Measurements from ENCODE around the gene GSKIP. TPM values are rescaled to one million over a fixed set of nuclear protein-coding genes. Genes with fewer than 3 reads are reported as not detected.
A peak's percentile ranks its signal among the peaks of the same experiment; 100 is the strongest.

GSKIP gene
- total and polyA plus RNA-seq, 8 donors = 3.4 to 13.8 (median 8.5) TPM

DNA sequence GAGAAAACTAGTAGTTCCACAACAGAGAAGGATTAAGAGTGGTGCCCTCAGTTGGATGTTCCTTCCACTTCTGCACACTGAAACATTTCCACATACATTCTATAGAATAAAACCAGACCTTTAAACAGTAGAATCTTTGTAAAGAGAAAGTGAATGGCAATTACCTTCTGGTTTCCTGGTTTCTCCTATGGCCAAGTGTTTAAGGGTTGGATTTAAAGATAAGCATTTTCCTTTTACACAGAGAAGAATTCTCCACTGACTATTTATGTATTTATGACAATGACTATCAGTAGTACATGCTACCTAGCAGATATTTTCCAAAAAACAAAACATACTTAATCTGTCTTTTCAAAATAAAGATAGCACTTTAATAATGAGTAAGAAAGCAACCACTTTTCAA is 3.4 kb upstream of the GSKIP start:
- intact Hi-C loops (cut with DNase I) = no loop called here
- no peak for FAIRE-seq

DNA sequence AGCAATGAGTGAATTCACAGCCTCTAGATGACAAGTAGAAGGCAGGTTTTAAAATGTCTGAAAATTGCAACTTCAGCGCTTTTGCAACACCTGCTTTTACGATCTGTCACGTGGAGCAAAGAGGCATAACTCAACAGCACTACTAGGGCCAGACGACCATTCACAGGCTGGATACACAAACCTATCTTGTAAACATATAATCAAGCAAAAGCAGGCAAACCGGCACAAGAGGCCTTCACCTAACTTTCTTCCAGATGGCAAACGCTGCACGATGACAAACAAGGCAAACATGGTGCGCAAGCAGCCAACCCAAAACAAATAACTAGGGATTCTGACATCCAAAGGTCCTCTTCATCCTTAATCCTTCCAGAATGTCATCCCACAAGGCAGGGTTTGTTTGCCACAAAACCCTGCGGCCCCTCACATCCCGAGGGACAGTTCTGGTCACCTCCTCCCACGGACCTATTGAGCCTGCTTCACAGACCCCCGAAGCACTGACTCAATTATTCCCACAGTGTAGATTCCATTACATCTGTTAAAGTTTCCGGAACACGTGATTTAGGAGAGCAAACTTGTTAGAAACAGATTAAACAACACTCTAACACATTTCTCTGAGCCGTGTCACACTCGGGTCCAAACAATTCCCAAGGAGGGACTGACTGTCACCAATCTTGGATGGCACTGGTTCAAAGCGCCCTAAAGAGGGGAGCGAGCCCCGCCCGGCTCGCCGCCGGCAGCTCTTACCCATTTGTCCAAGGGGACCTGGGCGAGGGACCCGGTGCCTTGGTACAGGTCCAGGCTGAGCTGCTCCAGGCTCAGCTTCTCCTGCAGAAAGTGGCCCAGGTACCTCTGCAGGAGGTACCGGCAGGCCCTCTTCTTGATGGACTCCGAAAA is 1.0 kb upstream of the GSKIP start:
- 1% methylated on average over 27 of the region's 27 CpGs for WGBS, 2 donors
- TF ChIP-seq, protein P1, sequence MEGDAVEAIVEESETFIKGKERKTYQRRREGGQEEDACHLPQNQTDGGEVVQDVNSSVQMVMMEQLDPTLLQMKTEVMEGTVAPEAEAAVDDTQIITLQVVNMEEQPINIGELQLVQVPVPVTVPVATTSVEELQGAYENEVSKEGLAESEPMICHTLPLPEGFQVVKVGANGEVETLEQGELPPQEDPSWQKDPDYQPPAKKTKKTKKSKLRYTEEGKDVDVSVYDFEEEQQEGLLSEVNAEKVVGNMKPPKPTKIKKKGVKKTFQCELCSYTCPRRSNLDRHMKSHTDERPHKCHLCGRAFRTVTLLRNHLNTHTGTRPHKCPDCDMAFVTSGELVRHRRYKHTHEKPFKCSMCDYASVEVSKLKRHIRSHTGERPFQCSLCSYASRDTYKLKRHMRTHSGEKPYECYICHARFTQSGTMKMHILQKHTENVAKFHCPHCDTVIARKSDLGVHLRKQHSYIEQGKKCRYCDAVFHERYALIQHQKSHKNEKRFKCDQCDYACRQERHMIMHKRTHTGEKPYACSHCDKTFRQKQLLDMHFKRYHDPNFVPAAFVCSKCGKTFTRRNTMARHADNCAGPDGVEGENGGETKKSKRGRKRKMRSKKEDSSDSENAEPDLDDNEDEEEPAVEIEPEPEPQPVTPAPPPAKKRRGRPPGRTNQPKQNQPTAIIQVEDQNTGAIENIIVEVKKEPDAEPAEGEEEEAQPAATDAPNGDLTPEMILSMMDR (IDR thresholded peaks at IDR 0.05) = no peak
- peak overlapping the region; percentile 92 to 99 (median 95) for H3K27ac ChIP-seq
- no peak for FAIRE-seq
- peak; percentile 58 to 70 (median 62) for ATAC-seq
- no peaks in the 10 kb centered on the region for H3K9me3 ChIP-seq
- no peaks in the 10 kb centered on the region for H3K27me3 ChIP-seq
- DNase-seq = peak in 4 of 6 donors; percentile 50 to 73 (median 65)
- intact Hi-C loops (cut with DNase I) = no loop called here
- peaks cover 8 to 28% (median 22%) of the 10 kb centered on the region in 3 donors for H3K4me1 ChIP-seq
- peak overlapping the region; percentile 80 to 97 (median 93) for H3K4me3 ChIP-seq
- no peaks in the 10 kb centered on the region for H3K36me3 ChIP-seq

More for the DNA sequence above, 3.4 kb upstream of the GSKIP start:
- no peak for ATAC-seq
- no peaks in the 10 kb centered on the region for H3K9me3 ChIP-seq
- DNase-seq = no peak
- H3K27ac ChIP-seq = no peak overlapping the region
- TF ChIP-seq, protein P1 (IDR thresholded peaks at IDR 0.05) = no peak
- H3K36me3 ChIP-seq = no peaks in the 10 kb centered on the region
- H3K4me3 ChIP-seq = no peak overlapping the region
- H3K4me1 ChIP-seq = peaks cover 8 to 24% (median 20%) of the 10 kb centered on the region in 3 donors
- H3K27me3 ChIP-seq = no peaks in the 10 kb centered on the region

DNA sequence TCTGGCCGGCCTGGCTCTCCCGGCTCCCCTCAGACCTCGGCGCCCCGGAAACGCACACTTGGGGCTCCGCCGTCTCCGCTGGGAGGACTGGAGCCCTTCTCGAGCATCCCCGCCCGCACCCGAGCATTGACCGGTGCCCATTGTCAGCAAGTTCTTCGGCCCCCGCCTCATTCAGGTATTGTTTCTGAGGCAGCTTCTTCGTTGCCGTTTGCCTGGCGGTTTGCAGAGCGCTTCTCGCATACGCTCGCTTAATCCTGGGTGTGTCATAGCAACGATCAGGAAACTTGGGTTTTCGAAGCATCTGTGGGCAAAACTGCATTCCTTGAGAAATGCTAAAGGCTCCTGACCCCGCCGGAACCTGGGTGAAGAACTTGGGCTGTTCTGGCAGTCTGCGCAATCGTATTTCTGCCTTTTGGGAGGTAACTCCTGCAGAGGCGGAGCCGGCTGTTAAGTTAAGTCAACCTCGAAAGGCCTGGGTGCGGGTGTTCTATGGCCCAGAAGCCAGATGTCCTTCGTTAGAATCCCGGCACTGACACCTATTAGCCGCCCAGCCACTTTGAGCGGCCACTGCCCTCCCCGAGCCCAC is 518 bp downstream of the GSKIP start:
- FAIRE-seq (no peak), ATAC-seq (peak; percentile 29 to 51 (median 46)), DNase-seq (peak; percentile 49 to 66 (median 56))
- H3K27ac ChIP-seq = peak overlapping the region; percentile 92 to 99 (median 95)
- H3K36me3 ChIP-seq = no peaks in the 10 kb centered on the region
- intact Hi-C loops (cut with DNase I) = no loop called here
- TF ChIP-seq, protein P1 (IDR thresholded peaks at IDR 0.05) = no peak
- no peaks in the 10 kb centered on the region for H3K27me3 ChIP-seq
- 0 to 1% methylated on average over 38 of the region's 38 CpGs for WGBS, 2 donors
- peak overlapping the region; percentile 80 to 97 (median 93) for H3K4me3 ChIP-seq
- peaks cover 8 to 25% (median 22%) of the 10 kb centered on the region in 3 donors for H3K4me1 ChIP-seq
- H3K9me3 ChIP-seq = no peaks in the 10 kb centered on the region

GRCh38 chr14:96364962-96365361 is 1.6 kb downstream of the GSKIP start:
- TF ChIP-seq, protein P1 (IDR thresholded peaks at IDR 0.05) = no peak
- no peaks in the 10 kb centered on the region for H3K27me3 ChIP-seq
- intact Hi-C loops (cut with DNase I) = no loop called here
- H3K9me3 ChIP-seq = no peaks in the 10 kb centered on the region
- FAIRE-seq (no peak), DNase-seq (no peak), ATAC-seq (no peak)
- H3K4me3 ChIP-seq = peak overlapping the region in 1 of 4 donors; percentile 91
- whole genome bisulfite sequencing, 2 donors = 25 to 26% methylated on average over 1 of the region's 1 CpG
- H3K36me3 ChIP-seq = no peaks in the 10 kb centered on the region
- no peak overlapping the region for H3K27ac ChIP-seq
- H3K4me1 ChIP-seq = peaks cover 6 to 22% (median 19%) of the 10 kb centered on the region in 3 donors

Measured in pancreas (tissue), 10 donors.